GM04503 (cell line): Measurements from ENCODE around the gene COL21A1.
"Not testable (repeated sequence)": the region's sequence is repeated elsewhere in the genome, so short reads cannot be mapped to it uniquely, and the experiment has no call there.

Experiments used
- DNase-seq: peaks from one replicate; pipeline ENCODE4 v3.0.0-alpha.2; 2012; ENCODE audit warnings: low read depth

COL21A1 gene

DNA sequence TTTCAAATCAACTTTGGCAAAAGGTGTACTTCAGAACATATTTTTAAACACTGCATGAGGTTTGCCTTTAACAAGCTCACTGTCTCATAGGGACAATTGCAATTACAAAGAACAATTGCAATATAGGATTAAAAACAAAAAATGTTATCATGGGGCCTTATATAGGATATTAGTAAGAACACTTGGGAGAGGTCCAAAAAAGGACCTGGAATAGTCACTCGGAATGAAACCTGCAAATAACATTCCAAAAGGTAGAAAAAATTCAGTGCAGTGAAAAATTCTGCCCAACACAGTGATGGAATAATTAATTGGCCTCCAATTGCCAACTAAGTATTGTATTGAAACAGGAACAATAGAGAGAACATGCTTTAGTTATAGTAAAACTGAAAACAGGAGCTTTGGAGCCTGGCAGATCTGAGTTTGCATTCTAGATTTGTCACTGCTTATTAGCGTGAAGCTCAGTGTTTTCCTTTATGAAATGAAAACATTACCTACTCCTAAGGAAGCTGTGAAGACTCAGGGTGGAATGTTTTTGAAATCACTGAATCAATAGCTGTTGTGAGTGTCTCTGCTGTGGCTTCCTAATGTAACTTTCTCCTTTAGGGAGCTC lies 199.3 kb downstream of the COL21A1 start:
- DNase-seq: no peak

DNA sequence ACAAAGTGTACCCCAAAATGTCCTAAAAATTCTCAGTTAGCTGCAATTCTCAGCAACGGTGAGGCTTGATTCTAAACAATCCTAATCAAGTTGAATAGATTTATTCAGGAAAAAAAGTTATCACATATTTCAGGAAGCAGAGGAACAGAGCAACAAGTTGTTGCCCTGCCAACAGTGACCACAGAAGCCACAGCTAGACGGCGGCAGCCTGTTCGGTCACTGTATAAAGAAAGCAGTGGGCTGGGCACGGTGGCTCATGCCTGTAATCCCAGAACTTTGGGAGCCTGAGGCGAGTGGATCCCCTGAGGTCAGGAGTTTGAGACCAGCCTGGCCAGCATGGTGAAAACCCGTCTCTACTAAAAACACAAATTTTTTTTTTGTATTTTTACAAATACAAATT lies 200.8 kb downstream of the COL21A1 start:
- DNase-seq: peak; percentile 41

DNA sequence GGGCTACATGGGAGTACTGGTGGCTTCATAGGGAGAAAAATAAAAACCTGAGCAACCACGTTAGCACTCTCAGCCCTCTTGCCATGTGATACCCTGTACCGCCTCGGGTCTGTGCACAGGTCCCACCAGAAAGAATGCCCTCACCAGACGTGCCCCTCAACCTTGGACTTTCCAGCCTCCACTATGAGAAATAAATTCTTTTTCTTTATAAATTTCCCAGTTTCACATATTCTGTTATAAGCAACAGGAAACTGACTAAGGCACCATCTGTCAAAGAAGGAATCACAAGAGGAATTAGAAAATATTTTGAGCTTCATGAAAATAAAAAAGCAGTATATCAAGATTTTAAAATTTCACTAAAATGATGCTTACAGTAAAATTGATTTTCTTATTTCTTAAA lies 203.6 kb downstream of the COL21A1 start:
- DNase-seq: no peak

DNA sequence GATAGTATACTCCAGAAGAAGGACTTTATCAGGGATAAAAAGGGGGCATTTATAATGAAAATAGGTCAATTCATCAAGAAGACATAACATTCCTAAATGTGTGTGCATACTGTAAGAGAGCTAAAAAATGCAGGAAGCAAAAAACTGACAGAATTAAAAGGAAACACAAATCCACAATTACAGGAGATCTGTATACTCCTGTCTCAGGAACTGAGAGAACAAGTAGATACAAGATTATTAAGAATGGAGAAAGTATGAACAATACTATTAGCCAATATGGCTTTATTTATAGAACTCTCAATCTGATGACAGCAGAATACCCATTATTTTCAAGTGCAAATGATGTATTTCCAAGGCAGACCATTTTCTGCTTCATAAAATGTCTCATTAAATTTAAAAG lies 204.3 kb downstream of the COL21A1 start:
- no peak for DNase-seq

DNA sequence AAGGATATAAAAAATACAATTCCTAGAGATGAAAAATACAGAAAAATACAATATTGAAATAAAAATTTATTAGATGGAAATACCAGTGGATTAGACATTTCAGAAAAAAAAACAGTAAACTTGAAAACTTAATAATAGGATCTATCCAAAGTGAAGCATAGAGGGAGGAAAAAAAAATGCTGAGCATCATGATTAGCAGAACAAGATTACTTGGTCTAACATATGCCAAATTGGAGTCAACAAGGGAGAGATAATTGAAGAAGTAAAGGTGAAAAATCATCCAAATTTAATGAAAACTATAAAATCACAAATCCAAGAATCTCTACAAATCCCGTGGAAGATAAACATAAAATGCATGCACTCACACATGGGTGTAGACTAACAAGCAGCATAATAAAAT lies 205.8 kb downstream of the COL21A1 start:
- DNase-seq: no peak

DNA sequence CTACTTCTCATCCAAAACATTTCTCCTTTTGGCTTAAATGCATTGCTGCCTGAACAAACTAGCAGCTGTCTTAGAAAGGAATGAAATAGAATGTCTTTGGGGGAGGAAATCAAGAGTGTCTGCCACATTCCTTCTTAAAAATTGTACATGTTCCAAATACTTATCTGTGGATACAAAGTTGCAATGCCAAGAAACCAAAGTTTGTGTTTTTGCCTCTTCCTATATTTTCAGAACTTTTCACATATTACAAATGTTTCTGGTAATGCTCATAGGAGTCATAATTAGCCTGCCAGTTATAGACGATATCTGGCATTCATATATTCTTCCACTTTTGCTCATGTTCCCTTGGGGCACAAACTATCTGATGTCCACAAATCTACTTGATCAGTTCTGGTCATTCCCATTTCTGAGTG lies 206.5 kb downstream of the COL21A1 start:
- peak; percentile 44 for DNase-seq

DNA sequence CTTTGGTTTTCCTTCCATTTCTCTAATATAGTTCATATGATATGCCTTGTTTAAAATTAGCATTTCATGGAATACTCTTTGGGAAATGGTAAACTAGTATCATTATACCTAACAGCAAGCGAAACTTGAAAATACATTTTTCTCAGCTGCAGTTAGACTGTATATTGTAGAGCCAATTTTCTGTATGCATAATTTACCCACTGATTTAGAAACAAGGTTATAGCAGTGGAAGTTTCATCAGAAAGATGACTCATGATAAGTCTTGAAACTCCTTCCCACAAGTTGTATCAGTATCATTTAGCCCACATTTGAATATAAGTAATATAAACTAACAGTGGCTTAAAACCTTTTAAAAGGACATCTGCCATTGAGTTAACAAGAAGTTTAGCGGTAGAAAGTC lies 207.2 kb downstream of the COL21A1 start:
- peak; percentile 31 for DNase-seq

DNA sequence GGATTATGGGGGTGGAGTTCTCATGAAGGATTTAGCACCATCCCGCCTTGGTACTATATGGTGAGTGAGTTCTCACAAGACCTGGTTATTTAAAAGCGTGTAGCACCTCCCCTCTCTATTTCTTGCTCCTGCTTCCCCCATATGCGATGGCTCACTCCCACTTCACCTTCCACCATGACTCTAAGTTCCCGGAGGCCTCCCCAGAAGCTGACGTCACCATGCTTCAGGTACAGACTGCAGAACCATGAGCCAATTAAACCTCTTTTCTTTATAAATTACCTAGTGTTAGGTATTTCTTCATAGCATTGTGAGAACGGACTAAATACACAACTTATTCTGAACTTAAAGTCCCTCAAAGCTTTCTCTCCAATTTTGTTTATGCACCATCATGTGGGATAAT lies 208.6 kb downstream of the COL21A1 start:
- no peak for DNase-seq

DNA sequence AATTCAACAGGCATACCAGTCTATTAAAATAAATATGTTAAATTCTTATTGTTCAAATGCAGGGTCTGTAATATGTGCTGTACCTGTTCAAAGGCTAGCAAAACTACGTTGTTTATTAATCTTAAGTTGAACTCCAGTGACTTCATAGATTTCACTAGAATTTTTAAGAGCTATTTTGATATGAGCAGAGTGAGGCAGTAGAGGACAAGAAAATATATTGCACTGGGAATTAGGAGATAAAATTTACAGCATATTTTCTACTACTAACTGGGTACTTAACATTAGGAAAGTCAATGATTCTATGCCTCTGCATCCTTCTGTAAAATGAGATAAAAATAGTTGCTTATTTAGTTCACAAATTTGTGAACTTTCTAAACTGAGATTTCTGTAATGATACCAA lies 209.8 kb downstream of the COL21A1 start:
- no peak for DNase-seq

DNA sequence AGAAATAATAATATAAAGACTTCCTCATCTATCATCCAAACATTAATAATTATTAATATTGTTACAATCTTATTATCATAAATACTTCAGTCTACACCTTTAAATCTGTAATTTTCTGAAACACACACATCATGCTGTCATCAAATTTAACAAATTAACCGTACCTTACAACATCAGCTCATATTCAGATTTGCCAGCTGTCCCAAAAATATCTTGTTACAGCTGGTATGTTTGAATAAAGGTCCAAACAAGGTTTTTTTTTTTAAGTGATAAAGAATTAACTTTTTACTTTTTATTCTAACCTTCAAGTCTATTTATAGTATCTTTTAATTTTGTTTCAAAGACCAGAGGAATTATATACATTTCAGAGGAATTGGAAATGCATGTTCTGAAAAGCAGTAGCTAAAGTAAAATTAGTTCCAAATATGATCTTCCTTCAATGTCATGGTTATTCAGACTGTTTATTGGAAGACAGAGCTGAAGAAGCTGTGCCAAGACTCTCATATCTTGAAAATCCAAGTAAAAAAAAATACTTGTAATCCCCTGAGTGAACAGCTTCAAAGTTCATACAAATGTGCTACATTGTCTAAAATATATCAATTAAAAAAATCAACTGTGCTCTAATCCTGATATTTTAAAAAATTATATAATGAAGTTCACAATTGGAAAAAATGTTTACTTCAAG lies 210.3 kb downstream of the COL21A1 start:
- no peak for DNase-seq

DNA sequence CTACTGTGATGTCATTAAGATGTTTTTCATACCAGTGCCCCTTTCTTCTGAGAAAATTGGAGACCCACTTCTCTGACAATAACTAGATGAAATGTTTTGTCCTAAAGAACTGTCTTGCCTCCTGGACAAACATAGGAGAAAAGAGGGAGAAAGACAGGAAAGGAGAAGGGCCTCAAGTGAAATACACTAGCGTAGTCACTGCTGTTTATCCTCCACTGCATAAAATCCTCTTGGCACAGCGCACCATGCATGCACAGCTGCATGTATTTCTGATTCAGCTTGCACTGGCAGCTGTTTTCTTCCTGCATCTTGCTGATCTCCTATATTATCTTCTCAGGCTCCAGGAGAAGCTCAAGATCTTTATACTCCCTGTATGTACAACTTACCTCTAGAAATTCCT lies 214.0 kb downstream of the COL21A1 start:
- no peak for DNase-seq

DNA sequence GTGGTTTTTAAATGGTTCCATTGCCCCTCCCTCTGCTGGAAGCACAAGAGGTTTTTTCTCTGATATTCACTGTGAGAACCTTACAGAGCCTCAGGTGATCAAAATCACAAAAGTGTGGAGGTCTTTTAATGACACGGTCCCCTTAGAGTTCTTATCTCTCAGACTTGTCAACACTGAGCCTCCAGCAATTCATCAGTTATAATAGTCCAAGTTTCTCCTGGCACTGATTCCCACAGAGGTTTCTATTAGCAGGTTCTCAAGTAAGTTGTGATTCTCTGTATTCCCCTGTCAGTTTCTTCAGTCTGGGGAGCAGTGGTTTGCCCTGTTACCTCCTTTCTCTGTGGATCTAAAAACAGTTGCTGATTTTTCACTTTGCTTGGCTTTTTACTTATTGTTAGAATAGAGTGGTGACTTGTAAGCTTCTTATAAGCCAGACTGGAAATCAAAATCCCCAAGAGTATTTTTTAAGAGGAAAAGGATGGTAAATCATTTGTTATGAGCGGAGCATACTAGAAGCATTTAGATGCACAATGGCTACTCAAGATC lies 214.6 kb downstream of the COL21A1 start:
- no peak for DNase-seq

DNA sequence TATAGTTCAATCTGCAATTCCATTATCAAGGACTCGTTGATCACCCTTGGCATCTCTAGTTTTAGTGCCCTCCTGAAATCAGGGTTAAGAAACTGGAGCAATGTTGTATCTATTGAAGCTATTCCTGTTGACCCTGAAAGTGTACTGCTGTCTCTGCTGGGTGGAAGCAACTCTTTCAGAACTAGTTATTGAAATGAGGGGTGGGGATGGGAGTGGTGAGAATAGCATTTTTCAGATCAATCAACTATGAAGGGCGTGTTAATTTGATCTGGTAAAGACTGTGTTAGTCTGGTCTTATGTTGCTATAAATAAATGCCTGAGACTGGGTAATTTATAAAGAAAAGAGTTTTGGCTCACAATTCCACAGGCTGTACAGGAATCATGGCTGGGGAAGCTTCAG lies 219.5 kb downstream of the COL21A1 start:
- DNase-seq: no peak

DNA sequence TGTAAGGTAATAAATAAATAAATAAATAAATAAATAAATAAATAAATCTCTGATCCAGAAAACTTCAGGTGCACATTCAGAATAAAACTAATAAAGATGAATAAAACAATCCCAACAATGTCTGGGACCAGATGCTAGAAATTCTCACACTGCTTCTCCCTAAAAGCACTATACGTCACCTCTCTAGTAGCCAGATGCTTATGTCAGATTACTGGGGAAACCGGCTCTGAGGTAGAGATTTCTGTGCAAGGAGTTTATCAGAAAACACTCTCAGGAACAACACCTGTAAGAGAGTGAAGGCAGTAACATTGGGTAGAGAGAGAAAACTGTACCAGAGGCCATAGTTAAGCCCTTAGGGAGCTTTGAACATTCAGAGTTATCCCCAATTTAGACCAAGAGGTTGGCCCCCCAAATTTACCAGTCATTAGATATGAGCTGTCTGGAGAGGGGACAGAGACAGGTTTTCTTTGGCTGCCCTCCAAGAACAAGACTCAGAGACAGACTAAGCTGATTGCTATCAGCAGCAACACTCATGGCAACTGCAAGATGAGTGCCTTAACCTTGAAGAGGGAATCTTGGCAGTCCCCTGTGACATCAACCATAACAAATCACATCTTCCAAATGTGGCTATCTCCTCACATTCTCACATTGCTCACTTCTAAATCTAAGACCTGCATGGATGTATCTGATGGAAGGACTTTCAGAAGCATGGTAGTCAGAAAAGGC lies 220.8 kb downstream of the COL21A1 start:
- DNase-seq: no peak

DNA sequence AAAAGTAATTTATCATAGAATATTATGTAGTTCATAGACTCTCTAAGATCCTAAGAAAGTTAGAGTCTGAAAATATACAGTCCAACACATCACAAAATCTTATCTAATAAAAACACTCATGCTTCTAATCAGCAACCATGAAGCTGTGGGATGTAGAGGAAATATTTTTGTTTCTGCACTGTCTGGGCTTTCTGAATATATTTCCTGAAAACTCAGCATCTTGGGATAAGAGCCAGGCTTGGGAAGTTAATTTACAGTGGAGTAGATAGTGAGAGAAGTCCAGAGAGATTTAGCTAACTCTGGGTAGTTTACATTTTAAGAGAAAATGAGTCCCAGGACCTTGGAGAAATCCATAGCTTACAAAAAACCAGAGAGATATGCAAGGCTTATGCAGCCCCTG lies 221.6 kb downstream of the COL21A1 start:
- DNase-seq: no peak

DNA sequence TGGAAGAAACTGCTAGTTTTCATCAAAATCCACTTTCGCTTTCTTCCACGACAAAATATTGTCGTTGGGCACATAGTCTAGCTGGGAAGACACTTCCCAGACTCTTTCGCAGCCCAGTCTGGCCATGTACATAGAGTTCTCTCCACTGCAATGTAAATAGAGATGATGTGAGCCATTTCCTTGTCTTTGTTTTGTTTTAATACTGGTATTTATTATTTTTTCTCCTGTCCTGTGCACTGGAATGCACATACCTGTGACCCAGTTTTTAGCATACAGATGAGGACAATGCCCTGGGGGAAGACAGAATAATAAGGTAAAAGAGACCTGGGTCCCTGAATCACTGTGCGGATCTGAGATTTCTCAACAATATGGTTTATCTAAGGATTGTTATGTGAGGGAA lies 222.4 kb downstream of the COL21A1 start:
- DNase-seq: no peak

DNA sequence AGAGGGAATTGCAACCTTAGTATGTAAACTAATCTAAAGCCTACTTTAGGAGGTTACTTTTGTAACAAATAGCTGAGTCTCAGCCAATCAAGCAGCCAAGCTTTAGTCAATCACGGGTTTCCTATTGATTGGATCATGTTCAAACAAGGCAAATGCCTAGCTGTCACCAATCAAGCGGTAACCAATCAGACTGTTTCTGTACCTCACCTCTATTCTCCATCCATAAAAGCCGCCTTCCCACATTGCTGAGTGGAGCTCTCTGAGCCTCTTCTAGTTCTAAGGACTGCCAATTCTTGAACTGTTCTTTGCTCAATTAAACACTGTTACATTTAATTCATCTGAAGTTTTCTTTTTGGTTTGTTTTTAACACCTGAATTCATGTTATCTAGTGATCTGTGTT lies 223.6 kb downstream of the COL21A1 start:
- no peak for DNase-seq

DNA sequence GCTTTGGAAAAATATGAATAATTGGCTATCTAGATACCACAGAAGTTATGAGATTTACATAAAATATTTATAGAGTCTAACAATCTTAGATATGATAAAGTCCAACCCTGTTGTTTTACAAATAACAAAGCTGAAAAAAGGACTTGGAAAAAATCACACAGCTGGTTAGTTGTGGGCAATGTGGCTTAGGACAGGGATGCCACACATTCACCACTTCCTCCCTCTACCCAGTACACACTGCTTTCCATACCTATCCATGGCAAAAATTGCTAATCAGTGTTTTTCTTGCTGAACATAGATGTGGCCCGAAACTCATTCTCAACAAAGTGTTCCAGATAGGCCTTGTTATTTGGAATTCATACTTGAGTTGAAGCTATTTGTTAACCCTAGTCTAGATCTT lies 224.7 kb downstream of the COL21A1 start:
- no peak for DNase-seq

DNA sequence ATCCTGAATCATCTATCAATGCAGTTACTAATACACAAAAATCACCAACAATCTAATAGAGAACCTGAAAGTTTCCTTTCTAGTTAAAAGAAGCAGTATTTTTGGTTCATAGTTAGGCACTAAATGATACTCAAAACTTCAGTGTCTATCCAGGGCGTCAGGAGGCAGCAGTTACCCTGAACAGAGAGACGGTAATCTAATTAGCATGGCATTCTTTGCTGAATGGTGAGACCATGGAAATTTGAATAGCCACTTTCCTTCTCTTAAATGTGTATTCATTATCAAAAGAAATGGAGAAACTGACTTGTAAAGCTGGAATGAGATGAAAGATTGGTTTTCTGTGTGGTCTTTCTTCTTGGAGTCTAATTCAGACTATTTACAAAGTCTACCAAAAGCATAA lies 225.4 kb downstream of the COL21A1 start:
- DNase-seq: no peak

DNA sequence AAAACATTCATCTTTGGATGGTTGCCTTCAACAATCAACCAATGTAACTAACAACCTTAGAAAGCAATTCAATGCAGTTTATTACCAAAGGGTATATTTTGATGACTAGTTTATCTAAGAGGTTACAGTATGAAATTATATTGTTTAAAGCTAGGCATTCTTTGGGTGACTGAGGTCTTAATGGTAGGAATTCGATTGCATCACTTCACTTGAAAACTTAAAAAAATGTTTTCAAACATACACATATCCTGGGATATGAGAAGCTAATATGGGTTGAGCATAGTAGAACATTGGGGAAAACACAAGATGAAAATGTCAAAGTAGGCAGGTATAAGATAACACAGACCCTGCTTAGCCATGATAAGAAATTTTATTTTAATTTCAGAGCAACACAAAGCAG lies 227.4 kb downstream of the COL21A1 start:
- DNase-seq: no peak

DNA sequence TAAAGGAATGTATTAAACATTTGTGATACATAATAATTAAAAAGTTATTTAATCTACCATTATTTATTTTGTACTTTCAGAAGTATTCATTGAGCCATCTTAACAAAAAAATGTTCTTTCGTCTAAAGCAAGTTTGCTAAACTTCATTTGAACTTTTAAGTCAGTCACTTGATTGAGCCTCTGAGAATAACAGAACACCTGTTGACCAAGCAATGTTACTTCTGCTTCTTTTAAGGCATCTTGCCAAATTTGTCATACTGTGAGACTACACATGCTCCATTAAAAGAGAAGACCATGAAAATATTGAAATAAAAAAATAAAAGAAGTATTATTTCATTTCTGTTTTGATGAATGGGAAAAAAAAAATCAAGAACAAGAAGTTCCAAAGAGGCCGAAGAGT lies 230.2 kb downstream of the COL21A1 start:
- no peak for DNase-seq

DNA sequence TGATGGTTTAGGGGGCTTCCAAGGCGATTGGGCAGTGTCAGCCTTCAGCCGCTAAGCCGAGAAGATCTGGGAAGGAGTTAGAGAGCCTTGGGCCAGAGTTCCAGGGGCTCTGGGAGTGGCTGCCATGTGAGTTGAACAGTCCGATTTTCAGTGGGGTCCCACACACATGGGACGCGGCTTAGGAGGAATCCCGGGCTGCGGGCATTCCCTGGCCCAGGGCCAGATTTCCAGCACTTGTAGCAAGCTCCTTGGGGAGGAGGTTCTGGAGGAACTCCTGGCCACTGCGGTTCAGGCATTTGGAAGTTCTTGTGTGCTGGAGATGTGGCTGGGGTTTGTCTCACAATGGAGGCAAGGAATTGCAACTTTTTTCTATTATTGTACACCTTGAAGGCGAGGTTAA lies 233.3 kb downstream of the COL21A1 start:
- DNase-seq: not testable (repeated sequence)

DNA sequence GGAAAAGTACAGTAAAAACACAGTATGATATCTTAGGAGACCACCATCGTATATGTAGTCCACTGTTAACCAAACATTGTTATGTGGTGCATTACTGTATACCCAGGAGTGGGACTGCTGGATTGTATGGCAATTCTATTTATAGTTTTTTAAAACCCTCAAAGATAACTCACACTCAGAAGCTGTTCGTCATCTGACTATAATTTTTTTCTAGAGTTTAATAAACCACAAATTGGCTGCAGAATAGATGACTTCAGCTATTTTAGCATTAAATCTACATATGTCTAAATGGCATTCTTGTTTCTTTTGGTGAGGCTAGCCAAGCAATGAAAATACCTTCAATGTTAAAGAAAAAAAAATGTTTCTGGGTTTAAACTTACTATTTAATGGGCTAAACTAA lies 237.7 kb downstream of the COL21A1 start:
- no peak for DNase-seq
